Measurements from ENCODE around the gene FMR1NB. TPM values are rescaled to one million over a fixed set of nuclear protein-coding genes. Genes with fewer than 3 reads are reported as not detected.

The FMR1NB gene, protein sequence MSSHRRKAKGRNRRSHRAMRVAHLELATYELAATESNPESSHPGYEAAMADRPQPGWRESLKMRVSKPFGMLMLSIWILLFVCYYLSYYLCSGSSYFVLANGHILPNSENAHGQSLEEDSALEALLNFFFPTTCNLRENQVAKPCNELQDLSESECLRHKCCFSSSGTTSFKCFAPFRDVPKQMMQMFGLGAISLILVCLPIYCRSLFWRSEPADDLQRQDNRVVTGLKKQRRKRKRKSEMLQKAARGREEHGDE
- not detected in 2 replicates for total RNA-seq

DNA sequence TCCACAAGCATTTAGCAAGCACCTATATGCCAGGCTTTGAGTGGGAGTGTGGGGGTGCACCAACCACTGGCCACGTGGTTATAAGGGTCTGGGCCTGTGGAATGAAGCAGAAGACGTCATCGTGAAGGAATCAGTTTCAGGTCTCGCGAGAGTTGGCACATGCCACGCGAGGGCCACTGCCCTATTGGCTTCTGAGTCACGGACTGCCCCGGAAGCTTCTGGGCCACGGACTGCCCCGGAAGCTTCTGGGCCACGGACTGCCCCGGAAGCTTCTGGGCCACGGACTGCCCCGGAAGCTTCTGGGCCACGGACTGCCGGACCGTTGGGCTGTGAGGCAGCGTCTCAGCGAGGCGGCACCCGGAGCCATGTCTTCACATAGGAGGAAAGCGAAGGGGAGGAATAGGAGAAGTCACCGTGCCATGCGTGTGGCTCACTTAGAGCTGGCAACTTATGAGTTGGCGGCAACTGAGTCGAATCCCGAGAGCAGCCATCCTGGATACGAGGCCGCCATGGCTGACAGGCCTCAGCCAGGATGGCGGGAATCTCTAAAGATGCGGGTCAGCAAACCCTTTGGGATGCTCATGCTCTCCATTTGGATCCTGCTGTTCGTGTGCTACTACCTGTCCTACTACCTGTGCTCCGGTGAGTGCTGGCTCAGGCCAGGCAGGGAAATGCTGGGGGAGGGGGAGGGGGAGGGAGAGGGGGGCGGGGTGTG is at the start of gene FMR1NB:
FMR1NB (plus strand) TSS at position 300 of the 715 bp plus-strand sequence; CDS start at position 366, 66 bp downstream.

Other genes starting within 250 kb of the FMR1NB start
- 9.1 and 13.1 TPM in 2 replicates for gene FMR1, start 69.4 kb upstream of the FMR1NB start, total RNA-seq

All from airway epithelial cell (primary cell).